Measurements from ENCODE around the gene NHSL2.

NHSL2 gene

DNA sequence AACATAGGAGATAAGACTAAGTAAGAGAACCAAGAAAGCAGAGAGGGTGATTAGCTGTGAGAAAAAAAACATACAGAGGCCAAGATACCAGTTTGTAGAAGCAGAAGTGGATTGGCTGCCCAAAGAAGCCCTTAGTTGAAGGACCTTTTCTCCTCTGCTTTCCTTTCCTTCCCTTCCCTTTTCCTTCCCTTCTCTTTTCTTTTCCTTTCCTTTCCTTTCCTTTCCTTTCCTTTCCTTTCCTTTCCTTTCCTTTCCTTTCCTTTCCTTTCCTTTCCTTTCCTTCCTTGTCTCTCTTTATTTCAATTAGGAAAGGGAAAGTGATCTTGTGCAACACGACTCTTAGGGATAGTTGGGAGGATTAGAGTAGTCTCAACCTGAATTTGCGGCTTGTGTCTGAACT, 128.2 kb downstream of the NHSL2 start:
- no peak overlapping the region for H3K27ac ChIP-seq
- ChIA-PET POLR2A (ENCODE audit: low non-redundant PET) (no interaction called here), CTCF (no interaction called here)
- TF ChIP-seq CTCF (conservative IDR thresholded peaks at IDR 0.05; ENCODE audit: low read depth) = no peak
- DNase-seq (ENCODE audit: low spot score) = no peak

- no peak for DNase-seq (ENCODE audit: low spot score)
- no peak for TF ChIP-seq CTCF (conservative IDR thresholded peaks at IDR 0.05; ENCODE audit: low read depth)
- ChIA-PET CTCF (interaction anchor here (0.7 kb wide), 1 partner anchor 160 kb away, joined by 5 read pairs; no protein-coding TSS in a partner anchor), POLR2A (ENCODE audit: low non-redundant PET) (interaction anchor here (0.5 kb wide), 1 partner anchor 22 kb away, joined by 3 read pairs; no protein-coding TSS in a partner anchor)
- no peak overlapping the region for H3K27ac ChIP-seq
Observed at GRCh38 chrX:72040506-72040905, 129.9 kb downstream of the NHSL2 start.

DNA sequence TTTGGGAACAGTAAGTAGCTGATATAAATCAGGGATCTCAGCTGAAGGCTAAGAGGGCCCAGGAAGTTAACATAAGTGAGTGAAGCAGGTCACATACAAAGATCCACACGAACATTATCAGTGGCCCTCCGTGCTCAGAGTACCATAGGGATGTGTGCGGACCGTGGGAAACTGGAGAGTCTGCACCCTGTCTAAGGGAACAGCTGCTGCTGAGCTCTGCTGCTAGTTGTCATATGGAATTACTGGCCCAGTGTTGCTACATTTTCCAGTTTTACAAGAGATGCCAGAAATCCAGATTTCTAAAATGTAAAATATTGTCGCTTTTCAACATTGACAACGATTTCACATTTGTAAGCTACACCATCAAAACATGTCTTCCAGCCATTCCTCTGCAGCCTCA, 130.5 kb downstream of the NHSL2 start:
- TF ChIP-seq CTCF (conservative IDR thresholded peaks at IDR 0.05; ENCODE audit: low read depth) = no peak
- CTCF ChIA-PET = no interaction called here
- no peak for DNase-seq (ENCODE audit: low spot score)
- no peak overlapping the region for H3K27ac ChIP-seq
- POLR2A ChIA-PET (ENCODE audit: low non-redundant PET) = interaction anchor here (0.5 kb wide), 1 partner anchor 23 kb away, joined by 3 read pairs; no protein-coding TSS in a partner anchor

GRCh38 chrX:72041871-72042851, 131.5 kb downstream of the NHSL2 start:
- no peak for DNase-seq (ENCODE audit: low spot score)
- no peak for TF ChIP-seq CTCF (conservative IDR thresholded peaks at IDR 0.05; ENCODE audit: low read depth)
- ChIA-PET CTCF (no interaction called here), POLR2A (ENCODE audit: low non-redundant PET) (no interaction called here)
- H3K27ac ChIP-seq = no peak overlapping the region

GRCh38 chrX:72042852-72043248, 132.2 kb downstream of the NHSL2 start:
- no peak overlapping the region for H3K27ac ChIP-seq
- CTCF ChIA-PET = no interaction called here
- POLR2A ChIA-PET (ENCODE audit: low non-redundant PET) = no interaction called here
- no peak for DNase-seq (ENCODE audit: low spot score)
- TF ChIP-seq CTCF (conservative IDR thresholded peaks at IDR 0.05; ENCODE audit: low read depth) = no peak

DNA sequence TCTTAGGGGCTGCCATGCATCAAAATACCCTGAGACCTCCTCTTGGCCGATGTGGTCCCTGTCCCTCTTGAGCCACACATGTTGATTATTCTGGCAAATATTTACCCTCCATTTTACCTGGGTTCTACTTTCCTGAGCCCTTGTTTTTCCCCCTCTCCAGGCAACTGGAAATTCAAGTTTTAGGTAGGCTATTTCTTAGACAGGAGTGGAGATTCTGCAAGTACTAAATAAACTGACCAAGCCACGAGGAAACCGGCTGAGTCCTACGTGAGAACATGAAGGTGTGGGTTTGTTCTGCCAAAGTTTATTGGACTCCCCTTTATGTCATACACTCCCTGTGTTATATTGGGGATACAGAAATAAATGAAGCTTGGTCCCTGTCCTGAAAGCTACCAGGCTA, 133.0 kb downstream of the NHSL2 start:
- CTCF ChIA-PET = no interaction called here

More for the DNA sequence above, 133.0 kb downstream of the NHSL2 start:
- no peak for DNase-seq (ENCODE audit: low spot score)
- POLR2A ChIA-PET (ENCODE audit: low non-redundant PET) = no interaction called here
- H3K27ac ChIP-seq = no peak overlapping the region
- TF ChIP-seq CTCF (conservative IDR thresholded peaks at IDR 0.05; ENCODE audit: low read depth) = no peak

Measured in RWPE1 (cell line).